Right atrium auricular region (tissue), 2 donors: ENCODE data around the gene CDC16. TPM values are rescaled to one million over a fixed set of nuclear protein-coding genes. Genes with fewer than 3 reads are reported as not detected.

Source experiments
- DNase-seq: peaks from one replicate; pipeline ENCODE4 v3.0.0-alpha.2; 2019; ENCODE audit warnings: low spot score
- H3K27ac ChIP-seq, 2 donors: fragments of 200-600 bp; sonication (generic); 1 replicate in 1 of 2; 2 replicates in 1 of 2; pipeline ENCODE4 v1.5.1; 2016 to 2019
- H3K27me3 ChIP-seq, 2 donors: fragments of 200-600 bp; sonication (generic); one replicate each; pipeline versions ENCODE4 v1.5.1 to v1.6.0; 2017 to 2019
- H3K36me3 ChIP-seq: fragments of 200-600 bp; sonication (generic); one replicate; pipeline ENCODE4 v1.5.1; 2016
- H3K4me1 ChIP-seq, 2 donors: fragments of 200-600 bp; sonication (generic); one replicate each; pipeline versions ENCODE4 v1.5.1 to v1.6.0; 2017 to 2019
- H3K4me3 ChIP-seq, 2 donors: fragments of 200-600 bp; sonication (generic); 1 replicate in 1 of 2; 2 replicates in 1 of 2; pipeline ENCODE4 v1.5.1; 2017 to 2019; ENCODE audit warnings: mild to moderate bottlenecking in 1 of 2, moderate library complexity in 1 of 2
- H3K9me3 ChIP-seq, 2 donors: fragments of 200-600 bp; sonication (generic); one replicate each; pipeline ENCODE4 v1.5.1; 2019
- CTCF ChIP-seq, 2 donors: fragments of 200-600 bp; sonication (generic); IDR thresholded peaks; one replicate each; pipeline ENCODE4 v1.5.1; 2019; ENCODE audit warnings: antibody characterized with exemption in 2 of 2
- total RNA-seq, 2 donors: library from RNA; depleted of rRNA; stranded (reverse); fragments of >200 nt; gene quantifications; one replicate each; pipeline ENCODE4 v1.1.0, GENCODE V29; 2016

CDC16 gene
- total RNA-seq, 2 donors from 2014 or later, result 21.1 to 31.8 TPM

DNA sequence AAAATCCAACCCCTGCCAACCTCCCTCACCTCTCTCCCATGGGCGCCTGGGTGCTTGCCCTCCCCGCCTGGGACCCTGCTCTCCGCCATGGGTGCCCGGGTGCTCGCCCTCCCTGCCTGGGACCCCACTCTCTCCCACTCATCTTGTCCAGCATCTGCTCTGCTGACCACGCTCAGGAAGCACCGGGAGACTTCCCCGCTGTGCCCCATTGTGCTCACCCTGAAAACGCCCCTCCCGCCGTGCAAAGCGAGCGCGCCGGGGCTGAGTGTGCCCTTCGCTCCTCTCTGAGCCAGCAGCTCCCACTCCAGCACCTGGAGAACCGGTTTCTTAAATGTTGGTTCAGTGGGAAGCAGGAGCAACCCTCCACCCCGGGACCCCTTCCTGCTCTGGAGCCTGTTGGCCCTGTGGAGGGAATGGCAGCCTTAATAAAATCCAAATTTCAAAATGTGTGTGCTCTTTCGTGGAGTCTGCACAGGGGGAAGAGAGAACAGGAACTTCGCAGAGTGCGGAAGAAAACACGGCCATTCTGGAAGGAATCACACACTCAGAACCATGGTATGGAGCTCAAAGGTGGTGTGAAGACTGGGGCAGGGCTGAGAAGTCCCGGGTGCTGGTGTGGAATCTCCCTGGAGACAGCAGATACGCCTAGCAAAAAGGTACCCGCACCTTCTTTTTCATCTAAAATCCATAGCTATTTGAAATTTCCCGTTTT lies 23.1 kb upstream of the CDC16 start:
- H3K36me3 ChIP-seq, result no peaks in the 10 kb centered on the region
- no peak overlapping the region for H3K27ac ChIP-seq
- no peak overlapping the region for H3K4me3 ChIP-seq
- H3K27me3 ChIP-seq, result no peaks in the 10 kb centered on the region
- H3K9me3 ChIP-seq, result no peaks in the 10 kb centered on the region
- no peak for DNase-seq
- no peak for TF ChIP-seq CTCF (IDR thresholded peaks at IDR 0.05)
- H3K4me1 ChIP-seq, result no peaks in the 10 kb centered on the region

DNA sequence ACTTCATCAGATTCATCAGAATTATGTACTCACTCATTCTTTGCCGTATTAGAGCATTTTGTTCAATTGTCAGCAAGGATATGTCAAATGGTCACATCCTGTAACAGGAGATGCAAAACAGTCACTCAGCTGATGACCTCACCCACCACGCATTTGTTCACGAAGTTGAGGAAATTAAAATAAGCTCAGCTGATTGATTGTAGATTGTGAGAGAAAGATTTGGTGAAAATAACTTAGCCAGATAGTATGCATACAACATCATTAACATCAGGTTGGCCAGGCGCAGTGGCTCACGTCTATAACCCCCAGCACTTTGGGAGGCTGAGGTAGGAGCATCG lies 22.6 kb upstream of the CDC16 start:
- Histone ChIP-seq H3K4me3 (no peak overlapping the region), H3K4me1 (no peaks in the 10 kb centered on the region), H3K36me3 (no peaks in the 10 kb centered on the region), H3K27ac (no peak overlapping the region), H3K27me3 (no peaks in the 10 kb centered on the region), H3K9me3 (no peaks in the 10 kb centered on the region)
- no peak for DNase-seq
- TF ChIP-seq CTCF (IDR thresholded peaks at IDR 0.05), result no peak

- Histone ChIP-seq H3K36me3 (no peaks in the 10 kb centered on the region), H3K9me3 (no peaks in the 10 kb centered on the region), H3K27ac (no peak overlapping the region), H3K27me3 (no peaks in the 10 kb centered on the region), H3K4me1 (no peaks in the 10 kb centered on the region), H3K4me3 (no peak overlapping the region)
- no peak for TF ChIP-seq CTCF (IDR thresholded peaks at IDR 0.05)
- no peak for DNase-seq
These were observed 20.7 kb upstream of the CDC16 start for GRCh38 chr13:114213980-114214379.

DNA sequence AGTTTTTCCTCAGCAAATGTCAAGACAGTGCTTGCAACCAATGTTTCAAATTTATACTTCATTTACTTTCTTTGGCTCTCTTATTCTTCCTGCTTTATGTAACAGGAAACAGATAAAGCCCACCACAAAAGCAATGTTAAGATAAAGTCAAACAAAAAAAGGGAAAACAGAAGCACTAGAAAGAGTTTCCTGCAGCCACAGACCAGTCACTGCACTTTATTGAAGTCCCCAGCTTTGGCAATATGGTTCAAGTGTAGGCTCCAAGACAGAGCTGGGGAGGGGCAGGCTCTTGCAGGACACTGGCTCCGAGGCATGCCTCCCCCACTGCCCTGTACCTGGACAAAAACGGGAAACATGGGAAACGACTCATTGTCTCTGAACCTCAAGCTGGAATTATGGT lies 15.3 kb upstream of the CDC16 start:
- no peaks in the 10 kb centered on the region for H3K36me3 ChIP-seq
- peaks cover 0 to 7% of the 10 kb centered on the region in 2 donors for H3K4me1 ChIP-seq
- DNase-seq, result no peak
- H3K9me3 ChIP-seq, result no peaks in the 10 kb centered on the region
- H3K27ac ChIP-seq, result no peak overlapping the region
- H3K4me3 ChIP-seq, result no peak overlapping the region
- no peaks in the 10 kb centered on the region for H3K27me3 ChIP-seq
- TF ChIP-seq CTCF (IDR thresholded peaks at IDR 0.05), result no peak

GRCh38 chr13:114222461-114222968 lies 12.2 kb upstream of the CDC16 start:
- no peaks in the 10 kb centered on the region for H3K9me3 ChIP-seq
- H3K36me3 ChIP-seq, result no peaks in the 10 kb centered on the region
- H3K27me3 ChIP-seq, result no peaks in the 10 kb centered on the region
- peak overlapping the region; percentile 1 to 4 for H3K27ac ChIP-seq
- no peak for TF ChIP-seq CTCF (IDR thresholded peaks at IDR 0.05)
- peaks cover 0 to 16% of the 10 kb centered on the region in 2 donors for H3K4me1 ChIP-seq
- H3K4me3 ChIP-seq, result no peak overlapping the region
- DNase-seq, result no peak

GRCh38 chr13:114224201-114224600 lies 10.5 kb upstream of the CDC16 start:
- TF ChIP-seq CTCF (IDR thresholded peaks at IDR 0.05), result no peak
- H3K27ac ChIP-seq, result no peak overlapping the region

More at GRCh38 chr13:114224201-114224600, 10.5 kb upstream of the CDC16 start:
- Histone ChIP-seq H3K4me3 (no peak overlapping the region), H3K36me3 (no peaks in the 10 kb centered on the region), H3K9me3 (no peaks in the 10 kb centered on the region), H3K4me1 (peaks cover 0 to 16% of the 10 kb centered on the region in 2 donors), H3K27me3 (peaks cover 0 to 3% of the 10 kb centered on the region in 2 donors)
- no peak for DNase-seq
